ENCODE data around the gene ADAM11.
A peak's percentile ranks its signal among the peaks of the same experiment; 100 is the strongest.

Gene ADAM11

GRCh38 chr17:44770166-44770925 is 11.6 kb downstream of the ADAM11 start:
- in situ Hi-C loops (cut with HindIII; ENCODE audit: low sequenced_read_pairs): no loop called here
- TF ChIP-seq CTCF (IDR thresholded peaks at IDR 0.05; ENCODE audit: low read depth, low read length, missing control alignments): no peak
- no peak overlapping the region for H3K4me3 ChIP-seq (ENCODE audit: low read depth, low read length)
- no peak for DNase-seq (ENCODE audit: low read depth)

- no peak for TF ChIP-seq CTCF (IDR thresholded peaks at IDR 0.05; ENCODE audit: low read depth, low read length, missing control alignments)
- no peak overlapping the region for H3K4me3 ChIP-seq (ENCODE audit: low read depth, low read length)
- no peak for DNase-seq (ENCODE audit: low read depth)
- in situ Hi-C loops (cut with HindIII; ENCODE audit: low sequenced_read_pairs): no loop called here
These were observed 13.7 kb downstream of the ADAM11 start for GRCh38 chr17:44772308-44773045.

- in situ Hi-C loops (cut with HindIII; ENCODE audit: low sequenced_read_pairs): no loop called here
These were observed 14.4 kb downstream of the ADAM11 start for GRCh38 chr17:44773140-44773539.

GRCh38 chr17:44774271-44775135 is 15.7 kb downstream of the ADAM11 start:
- DNase-seq (ENCODE audit: low read depth): peak; percentile 35
- peak; percentile 100 for TF ChIP-seq CTCF (IDR thresholded peaks at IDR 0.05; ENCODE audit: low read depth, low read length, missing control alignments)
- in situ Hi-C loops (cut with HindIII; ENCODE audit: low sequenced_read_pairs): no loop called here
- peak overlapping the region; percentile 63 for H3K4me3 ChIP-seq (ENCODE audit: low read depth, low read length)

More at GRCh38 chr17:44773140-44773539, 14.4 kb downstream of the ADAM11 start:
- no peak for TF ChIP-seq CTCF (IDR thresholded peaks at IDR 0.05; ENCODE audit: low read depth, low read length, missing control alignments)
- no peak overlapping the region for H3K4me3 ChIP-seq (ENCODE audit: low read depth, low read length)
- no peak for DNase-seq (ENCODE audit: low read depth)

GRCh38 chr17:44775136-44775837 is 16.5 kb downstream of the ADAM11 start:
- in situ Hi-C loops (cut with HindIII; ENCODE audit: low sequenced_read_pairs): no loop called here
- TF ChIP-seq CTCF (IDR thresholded peaks at IDR 0.05; ENCODE audit: low read depth, low read length, missing control alignments): no peak
- H3K4me3 ChIP-seq (ENCODE audit: low read depth, low read length): peak overlapping the region; percentile 63
- DNase-seq (ENCODE audit: low read depth): peak; percentile 94
